ENCODE results near the gene MOB3A.
"Not testable (repeated sequence)": the region's sequence is repeated elsewhere in the genome, so short reads cannot be mapped to it uniquely, and the experiment has no call there.

Gene MOB3A

GRCh38 chr19:2129892-2130770 lies 34.0 kb upstream of the MOB3A start:
- TF ChIP-seq, protein P1, sequence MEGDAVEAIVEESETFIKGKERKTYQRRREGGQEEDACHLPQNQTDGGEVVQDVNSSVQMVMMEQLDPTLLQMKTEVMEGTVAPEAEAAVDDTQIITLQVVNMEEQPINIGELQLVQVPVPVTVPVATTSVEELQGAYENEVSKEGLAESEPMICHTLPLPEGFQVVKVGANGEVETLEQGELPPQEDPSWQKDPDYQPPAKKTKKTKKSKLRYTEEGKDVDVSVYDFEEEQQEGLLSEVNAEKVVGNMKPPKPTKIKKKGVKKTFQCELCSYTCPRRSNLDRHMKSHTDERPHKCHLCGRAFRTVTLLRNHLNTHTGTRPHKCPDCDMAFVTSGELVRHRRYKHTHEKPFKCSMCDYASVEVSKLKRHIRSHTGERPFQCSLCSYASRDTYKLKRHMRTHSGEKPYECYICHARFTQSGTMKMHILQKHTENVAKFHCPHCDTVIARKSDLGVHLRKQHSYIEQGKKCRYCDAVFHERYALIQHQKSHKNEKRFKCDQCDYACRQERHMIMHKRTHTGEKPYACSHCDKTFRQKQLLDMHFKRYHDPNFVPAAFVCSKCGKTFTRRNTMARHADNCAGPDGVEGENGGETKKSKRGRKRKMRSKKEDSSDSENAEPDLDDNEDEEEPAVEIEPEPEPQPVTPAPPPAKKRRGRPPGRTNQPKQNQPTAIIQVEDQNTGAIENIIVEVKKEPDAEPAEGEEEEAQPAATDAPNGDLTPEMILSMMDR (IDR thresholded peaks at IDR 0.05; ENCODE audit: borderline replicate concordance, extremely low read depth, low read length, poor library complexity, severe bottlenecking) = no peak
- TF ChIP-seq EZH2 (IDR thresholded peaks at IDR 0.05; ENCODE audit: borderline replicate concordance, low read depth, low read length, severe bottlenecking) = no peak
- H3K4me2 ChIP-seq (ENCODE audit: insufficient read depth, low read length) = no peak overlapping the region
- peaks cover 43% of the 10 kb centered on the region for H3K79me2 ChIP-seq (ENCODE audit: insufficient read depth, low read length)
- H3K4me3 ChIP-seq (ENCODE audit: low read depth in 1 of 2, low read length in 2 of 2) = no peak overlapping the region
- H3K4me1 ChIP-seq (ENCODE audit: insufficient read depth, low read length) = no peaks in the 10 kb centered on the region
- H3K27ac ChIP-seq (ENCODE audit: low read length) = no peak overlapping the region
- H3K9me3 ChIP-seq (ENCODE audit: insufficient read depth, low read length, severe bottlenecking) = no peaks in the 10 kb centered on the region
- H2AFZ ChIP-seq (ENCODE audit: low read depth, low read length) = no peak overlapping the region
- peaks cover 46% of the 10 kb centered on the region for H4K20me1 ChIP-seq (ENCODE audit: insufficient read depth, low read length)
- H3K9ac ChIP-seq (ENCODE audit: low read depth, low read length) = no peak overlapping the region
- DNase-seq = no peak
- H3K27me3 ChIP-seq (ENCODE audit: insufficient read depth, low read length, poor library complexity) = no peaks in the 10 kb centered on the region
- peaks cover 67% of the 10 kb centered on the region for H3K36me3 ChIP-seq (ENCODE audit: insufficient read depth, low read length)
- ATAC-seq (ENCODE audit: insufficient read depth, low read depth) = no peak

DNA sequence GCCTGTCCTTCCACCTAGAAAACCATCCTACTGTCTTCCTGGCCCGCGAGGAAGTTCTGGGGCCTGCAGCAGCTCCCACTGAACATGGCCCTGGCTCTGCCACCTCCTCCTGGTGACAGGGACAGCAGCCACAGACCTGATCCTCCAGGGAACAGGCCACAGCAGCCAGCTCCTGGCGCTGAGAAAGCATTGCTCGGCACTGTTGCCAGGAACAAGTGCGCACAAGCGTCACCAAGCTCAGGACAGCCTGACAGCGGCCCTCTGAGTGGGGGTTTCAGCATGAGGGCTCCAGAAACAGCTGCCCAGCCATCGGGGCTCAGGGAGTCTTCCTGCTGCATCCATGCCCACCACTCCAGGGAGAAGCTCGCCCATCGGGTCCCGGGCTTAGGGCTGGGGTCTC lies 33.4 kb upstream of the MOB3A start:
- H3K27ac ChIP-seq (ENCODE audit: low read length) = no peak overlapping the region
- peaks cover 70% of the 10 kb centered on the region for H3K36me3 ChIP-seq (ENCODE audit: insufficient read depth, low read length)
- DNase-seq (no peak), ATAC-seq (ENCODE audit: insufficient read depth, low read depth) (no peak)
- H3K27me3 ChIP-seq (ENCODE audit: insufficient read depth, low read length, poor library complexity) = no peaks in the 10 kb centered on the region
- no peak overlapping the region for H3K4me3 ChIP-seq (ENCODE audit: low read depth in 1 of 2, low read length in 2 of 2)
- no peaks in the 10 kb centered on the region for H3K4me1 ChIP-seq (ENCODE audit: insufficient read depth, low read length)
- no peak overlapping the region for H2AFZ ChIP-seq (ENCODE audit: low read depth, low read length)
- no peaks in the 10 kb centered on the region for H3K9me3 ChIP-seq (ENCODE audit: insufficient read depth, low read length, severe bottlenecking)
- H3K4me2 ChIP-seq (ENCODE audit: insufficient read depth, low read length) = no peak overlapping the region
- no peak for TF ChIP-seq EZH2 (IDR thresholded peaks at IDR 0.05; ENCODE audit: borderline replicate concordance, low read depth, low read length, severe bottlenecking)
- TF ChIP-seq, protein P1 (IDR thresholded peaks at IDR 0.05; ENCODE audit: borderline replicate concordance, extremely low read depth, low read length, poor library complexity, severe bottlenecking) = no peak
- peaks cover 43% of the 10 kb centered on the region for H3K79me2 ChIP-seq (ENCODE audit: insufficient read depth, low read length)
- no peak overlapping the region for H3K9ac ChIP-seq (ENCODE audit: low read depth, low read length)
- peaks cover 49% of the 10 kb centered on the region for H4K20me1 ChIP-seq (ENCODE audit: insufficient read depth, low read length)

GRCh38 chr19:2129022-2129421 lies 32.9 kb upstream of the MOB3A start:
- H3K36me3 ChIP-seq (ENCODE audit: insufficient read depth, low read length) = peaks cover 73% of the 10 kb centered on the region
- H3K27me3 ChIP-seq (ENCODE audit: insufficient read depth, low read length, poor library complexity) = no peaks in the 10 kb centered on the region
- no peak overlapping the region for H3K27ac ChIP-seq (ENCODE audit: low read length)
- TF ChIP-seq, protein P1 (IDR thresholded peaks at IDR 0.05; ENCODE audit: borderline replicate concordance, extremely low read depth, low read length, poor library complexity, severe bottlenecking) = no peak
- TF ChIP-seq EZH2 (IDR thresholded peaks at IDR 0.05; ENCODE audit: borderline replicate concordance, low read depth, low read length, severe bottlenecking) = no peak
- no peaks in the 10 kb centered on the region for H3K4me1 ChIP-seq (ENCODE audit: insufficient read depth, low read length)
- H3K9me3 ChIP-seq (ENCODE audit: insufficient read depth, low read length, severe bottlenecking) = no peaks in the 10 kb centered on the region
- H3K4me3 ChIP-seq (ENCODE audit: low read depth in 1 of 2, low read length in 2 of 2) = no peak overlapping the region
- ATAC-seq (ENCODE audit: insufficient read depth, low read depth) (no peak), DNase-seq (no peak)
- no peak overlapping the region for H3K4me2 ChIP-seq (ENCODE audit: insufficient read depth, low read length)
- H3K79me2 ChIP-seq (ENCODE audit: insufficient read depth, low read length) = peaks cover 41% of the 10 kb centered on the region
- H3K9ac ChIP-seq (ENCODE audit: low read depth, low read length) = no peak overlapping the region
- no peak overlapping the region for H2AFZ ChIP-seq (ENCODE audit: low read depth, low read length)
- H4K20me1 ChIP-seq (ENCODE audit: insufficient read depth, low read length) = peaks cover 54% of the 10 kb centered on the region

DNA sequence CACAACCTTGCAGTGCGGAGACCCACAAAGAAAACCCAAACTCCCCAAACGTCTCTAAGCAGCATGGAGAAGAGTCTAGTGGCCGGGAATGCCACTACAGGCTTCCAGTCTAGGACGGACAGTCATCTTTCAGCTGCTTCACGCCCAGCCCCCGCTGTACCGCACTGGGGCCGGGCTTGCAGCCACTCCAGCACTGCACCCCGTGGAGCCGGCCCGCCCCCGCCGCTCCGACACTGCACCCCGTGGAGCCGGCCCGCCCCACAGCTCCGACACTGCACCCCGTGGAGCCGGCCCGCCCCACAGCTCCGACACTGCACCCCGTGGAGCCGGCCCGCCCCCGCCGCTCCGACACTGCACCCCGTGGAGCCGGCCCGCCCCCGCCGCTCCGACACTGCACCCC lies 32.1 kb upstream of the MOB3A start:
- Histone ChIP-seq H3K79me2 (ENCODE audit: insufficient read depth, low read length) (peaks cover 40% of the 10 kb centered on the region), H3K36me3 (ENCODE audit: insufficient read depth, low read length) (peaks cover 80% of the 10 kb centered on the region), H4K20me1 (ENCODE audit: insufficient read depth, low read length) (peaks cover 61% of the 10 kb centered on the region)
- not testable (repeated sequence) for H3K4me2 ChIP-seq (ENCODE audit: insufficient read depth, low read length); H3K9me3 ChIP-seq (ENCODE audit: insufficient read depth, low read length, severe bottlenecking); H2AFZ ChIP-seq (ENCODE audit: low read depth, low read length); H3K9ac ChIP-seq (ENCODE audit: low read depth, low read length); H3K27me3 ChIP-seq (ENCODE audit: insufficient read depth, low read length, poor library complexity); H3K4me3 ChIP-seq (ENCODE audit: low read depth in 1 of 2, low read length in 2 of 2); H3K27ac ChIP-seq (ENCODE audit: low read length); H3K4me1 ChIP-seq (ENCODE audit: insufficient read depth, low read length); DNase-seq; ATAC-seq (ENCODE audit: insufficient read depth, low read depth)

All from DND-41 (cell line).